HG02798 (cell line): ENCODE results near the gene PCGF2.
"Not testable (repeated sequence)": the region's sequence is repeated elsewhere in the genome, so short reads cannot be mapped to it uniquely, and the experiment has no call there.

Source experiments
- ATAC-seq: cut with Tn5 transposase; IDR thresholded peaks from one replicate; pipeline ENCODE4 v1.9.1; 2021; ENCODE audit warnings: mild to moderate bottlenecking; ENCODE audit not compliant: unreplicated experiment, poor library complexity

Gene PCGF2

DNA sequence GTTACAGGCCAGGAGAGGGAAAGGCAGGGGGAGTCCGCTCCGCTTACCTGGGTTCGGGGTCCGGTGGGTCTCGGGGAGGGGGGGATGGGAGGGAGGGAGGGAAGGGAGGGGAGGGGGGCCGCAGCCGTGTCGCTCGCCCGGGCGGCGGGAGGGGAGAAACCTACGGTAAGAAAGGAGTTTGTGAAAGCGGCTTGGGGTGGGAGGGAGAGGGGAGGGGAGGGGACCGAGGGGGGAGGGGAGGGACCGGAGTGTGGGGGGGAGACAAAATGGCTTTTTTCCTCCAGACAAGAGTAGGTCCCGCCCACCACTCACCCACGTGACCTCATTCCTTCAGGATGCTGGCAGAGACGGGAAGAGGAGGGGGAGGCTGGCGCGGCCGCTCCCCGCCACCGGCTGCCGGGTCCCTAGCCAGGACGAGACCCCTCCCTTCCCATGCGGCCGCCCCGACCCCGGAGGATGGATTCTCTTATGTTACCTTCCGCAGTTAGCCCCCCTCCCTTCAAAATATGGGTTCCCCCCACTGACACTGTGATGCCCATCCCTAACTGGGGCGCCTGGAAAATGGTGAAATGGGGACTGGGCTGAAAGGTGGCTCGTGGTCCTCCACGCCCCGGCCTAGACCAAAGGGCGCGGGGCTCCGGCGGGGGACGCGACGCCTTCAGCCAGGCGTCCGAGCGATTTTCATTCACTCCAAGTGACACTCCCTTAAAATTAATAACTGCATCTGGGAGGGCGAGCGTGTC lies at the start of gene PCGF2:
Gene PCGF2 (minus strand): TSS at position 188 of the 743 bp plus-strand sequence. CDS start 7,934 bp downstream, outside the sequence.
- no peak for ATAC-seq

DNA sequence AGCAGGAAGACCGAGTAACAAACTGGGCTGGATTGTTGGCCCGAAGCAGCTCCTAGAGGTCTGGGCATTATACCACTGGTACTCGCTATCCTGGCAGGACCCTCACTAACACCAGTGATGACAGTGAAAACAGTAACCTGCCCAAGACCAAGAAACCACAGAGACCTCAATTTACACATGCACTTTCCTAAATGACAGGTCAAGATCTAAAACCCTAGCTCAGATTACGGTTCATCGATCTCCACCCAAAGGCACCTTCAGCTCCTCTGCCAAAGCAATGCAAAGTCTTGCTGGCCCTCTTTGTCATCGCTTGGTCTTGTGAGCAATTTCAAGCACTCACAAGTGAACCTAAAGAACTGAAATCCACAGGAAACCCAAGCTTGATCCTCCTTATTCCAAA lies 49.7 kb upstream of the PCGF2 start:
- ATAC-seq, result no peak

DNA sequence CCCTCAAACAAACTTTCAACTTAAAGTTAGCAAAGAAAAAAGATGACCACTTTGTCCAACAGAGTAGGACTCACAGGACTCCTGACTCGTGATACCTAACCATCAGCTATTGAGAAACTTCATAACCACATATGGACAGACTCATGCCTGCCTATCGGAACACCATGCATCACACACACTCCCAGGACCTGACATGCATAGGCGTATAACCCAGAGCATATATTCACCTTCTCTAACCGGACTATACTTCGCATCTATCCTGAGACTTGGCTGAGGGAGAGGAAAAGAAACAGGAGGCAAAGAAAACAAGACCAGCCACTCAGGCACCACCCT lies 49.0 kb upstream of the PCGF2 start:
- ATAC-seq, result no peak

DNA sequence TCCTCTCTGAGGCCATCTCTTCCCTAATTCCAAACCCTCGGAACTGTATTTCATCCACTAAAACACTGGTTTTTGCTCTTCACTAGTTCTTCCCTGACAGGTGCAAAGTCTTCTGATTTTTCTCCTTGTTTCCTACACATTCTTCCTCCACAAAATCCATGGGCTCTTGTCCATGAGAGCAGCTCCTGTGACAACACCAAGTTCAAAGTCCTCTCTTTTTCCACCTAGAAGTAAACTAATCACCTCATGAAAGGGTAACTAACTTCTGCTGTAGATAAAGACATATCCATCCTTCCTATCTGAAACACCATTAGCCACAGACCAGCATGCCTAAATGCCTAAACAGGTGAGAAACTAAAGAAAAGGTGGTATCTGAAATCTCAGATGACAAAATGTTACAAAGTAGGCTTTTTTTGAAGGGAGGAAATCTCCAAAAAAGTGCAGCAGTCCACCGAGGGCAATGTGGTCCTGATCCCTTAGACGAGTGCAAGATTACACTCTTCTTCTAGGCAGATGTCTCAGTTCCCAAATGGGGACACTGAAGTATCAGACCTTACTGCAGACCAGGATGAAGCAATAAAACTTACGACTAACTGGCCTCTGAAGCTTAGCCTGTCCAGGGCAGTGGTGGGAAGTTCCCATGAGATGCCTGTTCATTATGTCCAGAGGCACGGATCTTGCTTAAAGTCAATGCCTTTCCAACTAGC lies 48.5 kb upstream of the PCGF2 start:
- no peak for ATAC-seq

DNA sequence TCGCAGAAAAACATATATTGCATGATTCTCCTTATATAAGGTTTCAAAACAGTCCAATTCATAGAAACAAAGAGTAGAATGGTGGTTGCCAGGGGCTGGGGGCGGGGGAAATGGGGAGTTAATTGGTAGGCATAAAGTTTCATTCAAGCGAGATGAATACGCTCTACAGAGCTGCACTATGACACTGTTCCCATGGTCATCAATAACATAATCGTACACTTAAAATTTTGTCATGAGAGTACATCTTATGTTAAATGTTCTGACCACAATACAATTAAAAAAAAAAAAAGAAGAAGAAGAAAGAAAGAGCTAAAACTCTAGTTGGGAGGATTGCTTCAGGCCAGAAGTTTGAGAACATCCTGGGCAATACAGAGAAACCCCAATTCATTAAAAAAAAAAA lies 46.1 kb upstream of the PCGF2 start:
- no peak for ATAC-seq

DNA sequence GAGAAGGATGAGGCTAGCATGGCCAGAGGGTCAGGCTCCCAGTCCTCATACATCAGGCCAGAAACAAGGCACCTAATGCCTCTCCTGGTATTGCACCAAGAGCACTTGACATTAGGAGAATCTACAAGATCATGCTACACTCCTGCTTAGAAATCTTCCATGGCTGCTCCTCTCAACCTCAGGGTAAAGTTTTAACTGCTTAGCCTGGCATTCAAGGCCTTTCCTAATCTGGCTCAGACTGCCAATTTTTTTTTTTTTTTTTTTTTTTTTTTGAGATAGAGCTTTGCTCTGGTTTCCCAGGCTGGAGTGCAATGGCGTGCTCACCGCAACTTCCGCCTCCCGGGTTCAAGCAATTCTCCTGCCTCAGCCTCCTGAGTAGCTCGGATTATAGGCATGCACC lies 43.0 kb upstream of the PCGF2 start:
- no peak for ATAC-seq

DNA sequence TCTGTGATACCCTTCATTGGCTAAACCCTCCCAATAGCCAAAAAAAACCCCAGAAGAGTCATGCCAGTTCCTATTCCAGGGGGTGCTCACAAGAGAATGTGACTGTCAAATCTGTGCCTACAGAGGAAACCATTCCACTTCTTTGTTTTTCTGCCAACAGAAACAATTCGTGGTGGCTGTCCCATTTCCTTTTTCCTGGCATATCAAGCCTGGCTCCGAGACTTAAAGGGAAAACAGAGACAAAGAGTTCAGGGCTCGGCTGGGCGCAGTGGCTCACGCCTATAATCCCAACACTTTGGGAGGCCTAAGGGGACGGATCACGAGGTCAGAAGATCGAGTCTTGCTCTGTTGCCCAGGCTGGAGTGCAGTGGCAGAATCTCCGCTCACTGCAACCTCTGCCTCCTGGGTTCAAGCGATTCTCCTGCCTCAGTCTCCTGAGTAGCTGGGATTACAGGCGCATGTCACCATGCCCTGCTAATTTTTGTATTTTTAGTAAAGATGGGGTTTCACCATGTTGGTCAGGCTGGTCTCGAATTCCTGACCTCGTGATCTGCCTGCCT lies 42.1 kb upstream of the PCGF2 start:
- not testable (repeated sequence) for ATAC-seq

DNA sequence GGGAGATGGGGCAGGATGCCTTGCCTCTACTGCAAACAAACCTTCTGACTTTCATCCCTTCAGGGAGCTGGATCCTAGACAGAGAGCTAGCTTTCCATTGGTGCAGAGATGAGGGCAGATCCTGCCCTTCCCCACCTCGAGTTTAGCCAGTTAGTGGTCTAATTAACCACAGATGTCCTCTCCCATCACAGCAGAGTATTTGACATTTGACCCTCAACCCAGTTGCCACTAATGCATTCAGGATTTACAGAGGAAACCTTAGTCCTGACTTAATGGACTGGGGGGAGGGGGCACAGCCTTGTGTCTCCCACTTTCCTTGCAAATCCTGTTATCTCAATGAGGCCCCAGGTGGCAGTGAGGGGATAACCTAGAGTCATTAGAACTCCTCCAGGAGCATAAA lies 41.0 kb upstream of the PCGF2 start:
- no peak for ATAC-seq

DNA sequence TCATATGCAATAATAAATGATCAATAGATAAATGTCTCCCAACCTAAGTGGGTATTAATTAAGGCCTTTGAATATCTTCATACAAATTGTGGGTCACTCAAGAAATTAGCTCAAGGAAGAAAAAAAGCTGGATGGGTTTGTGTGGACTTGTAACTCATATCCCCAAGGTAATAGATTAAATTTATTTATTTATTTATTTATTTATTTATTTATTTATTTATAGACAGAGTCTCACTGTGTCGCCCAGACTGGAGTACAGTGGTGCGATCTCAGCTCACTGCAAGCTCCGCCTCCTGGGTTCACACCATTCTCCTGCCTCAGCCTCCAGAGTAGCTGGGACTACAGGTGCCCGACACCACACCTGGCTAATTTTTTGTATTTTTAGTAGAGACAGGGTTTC lies 39.9 kb upstream of the PCGF2 start:
- ATAC-seq, result not testable (repeated sequence)

DNA sequence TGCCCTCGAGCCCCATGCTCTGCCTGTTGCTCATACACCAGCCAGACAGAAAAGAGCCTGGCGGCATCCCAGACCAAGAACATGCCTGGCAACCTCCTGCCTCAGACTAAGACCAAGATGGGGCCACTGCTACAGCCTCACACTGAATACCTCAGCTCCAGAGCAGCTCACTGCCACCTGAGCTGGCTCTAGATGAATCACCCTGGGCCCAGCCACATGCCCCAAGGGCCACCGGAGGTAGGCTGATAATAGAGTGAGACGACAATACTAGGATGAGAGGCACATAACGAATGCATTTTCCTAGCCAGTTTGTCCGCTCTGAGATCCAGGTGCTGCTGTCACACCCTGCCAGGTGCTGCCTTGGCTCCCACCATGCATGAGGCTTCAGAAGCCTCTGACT lies 38.2 kb upstream of the PCGF2 start:
- ATAC-seq, result no peak

DNA sequence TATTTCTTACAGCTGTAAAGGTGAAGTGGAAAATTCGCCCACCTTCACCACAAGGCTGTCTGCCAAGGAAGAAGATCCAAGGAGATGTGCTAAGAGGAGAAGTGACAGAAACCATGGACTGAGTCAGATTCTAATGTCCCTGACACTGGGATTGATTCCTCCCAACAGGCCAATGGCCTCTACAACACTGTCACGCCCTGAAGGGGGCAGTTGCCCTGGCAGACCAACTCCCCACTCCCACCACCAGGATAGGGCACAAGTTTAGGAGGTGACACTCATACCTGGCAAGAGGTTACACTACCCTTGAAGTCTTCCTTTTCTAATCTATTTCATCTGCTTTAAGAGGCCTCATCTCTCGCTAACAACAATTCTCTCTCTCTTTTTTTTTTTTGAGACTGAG lies 35.1 kb upstream of the PCGF2 start:
- no peak for ATAC-seq

DNA sequence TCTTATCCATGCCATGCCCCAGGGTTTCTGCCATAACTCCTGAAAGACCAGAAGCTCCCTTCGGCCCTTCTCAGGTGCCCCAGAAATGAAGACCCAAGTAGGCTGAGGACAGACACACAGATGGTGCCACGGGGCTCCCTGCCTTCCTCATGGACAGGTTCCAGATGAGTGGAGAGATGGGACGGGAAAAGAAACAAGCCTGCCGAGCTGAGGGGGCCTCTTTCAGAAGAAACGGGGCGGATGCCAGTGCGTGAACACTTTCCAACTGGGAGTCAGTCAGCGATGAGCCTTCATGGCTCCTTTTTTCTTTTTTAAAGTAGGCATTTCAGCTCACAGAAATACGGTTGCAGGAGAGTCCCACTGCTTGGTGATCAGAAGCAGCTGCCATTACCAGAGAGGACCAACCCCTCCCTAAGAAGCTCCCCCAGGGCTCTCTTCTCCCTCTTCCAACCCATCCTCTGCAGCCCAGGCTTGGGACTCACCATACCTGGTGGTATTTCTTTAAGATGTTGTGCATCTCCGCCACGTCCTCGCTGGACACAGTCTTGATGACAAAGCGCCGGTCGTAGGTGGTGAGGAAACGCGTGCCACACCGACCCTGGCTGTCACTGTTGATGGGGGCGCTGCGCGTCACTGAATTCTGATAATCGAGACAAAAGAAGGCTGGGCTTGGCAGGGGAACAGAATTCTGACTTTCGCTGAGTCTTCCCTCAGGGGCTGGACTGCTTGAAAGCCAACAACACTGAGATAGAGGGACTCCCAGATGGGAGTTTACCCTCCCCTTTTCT lies 32.0 kb upstream of the PCGF2 start:
- no peak for ATAC-seq

DNA sequence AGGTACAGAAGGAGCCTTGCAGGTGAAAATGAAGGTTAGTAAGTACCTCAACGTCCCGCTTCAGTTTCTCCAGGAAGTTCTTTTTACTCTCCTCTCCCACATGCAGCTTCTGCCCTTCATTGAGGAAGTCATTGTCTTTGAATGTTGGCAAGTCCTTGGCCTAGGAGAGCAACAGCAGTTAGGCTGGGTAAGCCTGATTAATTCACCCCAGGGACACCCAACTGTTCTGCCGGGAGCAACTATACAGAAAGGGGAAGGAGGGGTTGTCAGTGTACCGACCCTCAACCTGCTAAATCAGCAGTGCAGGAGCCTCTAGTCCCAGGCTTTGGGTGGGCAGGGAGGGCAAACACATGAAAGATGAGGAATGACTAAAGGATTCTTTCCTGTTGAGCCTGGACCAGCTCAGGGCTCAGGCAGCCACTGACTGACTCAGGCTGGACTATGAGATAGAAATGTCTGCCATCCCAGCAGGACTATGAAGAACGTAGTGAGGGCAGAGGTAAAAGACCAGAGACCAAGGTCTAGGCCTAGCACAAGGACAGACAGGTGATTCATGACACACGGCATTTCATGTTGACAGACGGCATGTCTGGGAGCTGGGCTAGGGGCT lies 29.6 kb upstream of the PCGF2 start:
- ATAC-seq, result no peak

DNA sequence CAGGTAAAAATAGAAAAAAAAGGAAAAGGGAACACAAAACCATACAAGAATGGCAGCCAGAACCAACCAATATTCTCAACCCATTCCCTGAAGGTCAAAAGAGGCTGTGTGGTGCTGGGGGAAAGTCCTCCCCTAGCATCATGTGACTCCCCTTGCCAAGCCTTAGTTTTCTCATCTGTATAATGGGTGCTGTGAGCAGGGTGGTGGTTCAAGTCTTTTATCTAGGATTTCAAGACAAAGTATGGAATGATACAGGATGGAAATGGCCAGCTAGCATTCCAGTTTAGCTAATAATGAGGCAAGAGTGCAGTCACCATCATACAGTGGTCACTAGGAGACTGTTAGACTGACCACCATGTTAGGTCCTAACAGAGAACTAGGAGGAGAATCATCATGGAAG lies 25.1 kb upstream of the PCGF2 start:
- ATAC-seq, result no peak

DNA sequence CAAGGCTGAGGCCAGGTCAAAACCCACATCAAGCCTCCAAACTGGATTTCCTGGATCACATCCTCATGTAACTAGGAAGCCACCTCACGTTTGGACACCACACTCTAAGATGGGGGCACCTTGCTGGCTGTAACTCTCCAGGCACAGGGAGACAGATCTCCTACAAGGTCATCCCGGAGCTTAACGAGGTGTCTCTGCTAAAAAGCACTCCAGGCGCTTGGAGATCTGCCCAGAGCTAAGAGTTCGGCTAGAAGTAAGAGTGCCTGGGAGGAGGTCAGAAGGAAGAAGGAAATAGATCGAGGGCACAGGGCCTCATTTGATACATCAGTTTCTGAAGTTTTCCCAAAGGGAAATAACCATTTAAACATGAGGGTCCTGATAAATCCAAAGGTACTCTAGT lies 20.3 kb upstream of the PCGF2 start:
- no peak for ATAC-seq

DNA sequence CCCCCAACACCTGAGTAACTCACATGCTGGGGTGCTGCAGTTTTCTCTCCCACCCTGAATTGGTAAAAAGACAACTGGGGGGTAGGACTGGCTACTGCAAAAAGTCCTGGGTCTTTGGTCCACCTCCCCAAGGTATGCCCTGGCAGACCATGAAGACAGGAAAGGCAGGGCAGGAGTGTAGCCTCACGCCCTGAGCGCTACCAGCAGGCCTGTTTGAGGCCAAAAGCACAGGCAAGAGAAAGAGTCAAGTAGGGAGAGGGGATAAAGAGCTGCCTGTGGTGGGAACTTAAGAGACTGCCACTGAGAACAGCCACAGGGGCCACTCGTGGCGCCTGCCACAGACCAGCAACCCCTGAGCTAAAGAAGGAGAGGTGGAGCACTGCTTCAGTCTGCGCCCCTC lies 18.2 kb upstream of the PCGF2 start:
- no peak for ATAC-seq

DNA sequence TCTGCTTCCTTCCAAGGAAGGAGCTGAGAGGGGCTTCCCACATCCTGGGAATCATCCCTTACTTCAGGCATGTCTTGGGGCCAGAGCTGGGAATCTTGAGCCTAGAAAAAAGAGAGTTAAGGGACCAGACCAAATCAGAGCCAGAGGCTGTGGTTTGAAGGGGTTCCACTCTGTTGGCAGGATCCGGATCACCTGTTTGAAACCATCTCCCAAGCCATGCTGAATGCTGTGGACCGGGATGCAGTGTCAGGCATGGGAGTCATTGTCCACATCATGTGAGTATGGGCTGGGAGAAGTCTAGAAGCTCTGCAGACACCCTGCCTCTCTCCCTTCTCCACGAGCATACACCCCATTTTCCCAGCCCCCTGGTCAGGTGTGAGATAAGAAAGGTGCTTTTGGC lies 14.1 kb upstream of the PCGF2 start:
- no peak for ATAC-seq

DNA sequence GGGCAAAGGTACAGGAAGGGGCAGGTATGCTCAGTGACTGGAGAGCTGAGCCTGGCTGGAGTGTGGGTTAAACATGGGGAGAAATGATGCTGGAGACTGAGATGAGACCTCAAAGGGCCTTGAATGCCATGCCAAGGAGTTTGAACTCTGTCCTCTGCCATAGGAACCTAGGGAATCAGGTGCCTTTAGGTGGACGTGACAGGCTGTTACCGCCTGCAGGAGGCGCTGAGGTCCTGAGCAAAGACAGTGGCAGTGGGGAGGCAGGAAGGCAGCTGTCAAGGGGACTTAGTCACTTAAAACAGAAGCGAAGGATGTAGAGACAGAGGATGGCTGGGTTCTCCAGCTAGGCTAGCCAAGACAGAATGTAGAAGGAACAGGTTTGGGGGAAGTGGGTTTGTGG lies 13.5 kb upstream of the PCGF2 start:
- no peak for ATAC-seq

DNA sequence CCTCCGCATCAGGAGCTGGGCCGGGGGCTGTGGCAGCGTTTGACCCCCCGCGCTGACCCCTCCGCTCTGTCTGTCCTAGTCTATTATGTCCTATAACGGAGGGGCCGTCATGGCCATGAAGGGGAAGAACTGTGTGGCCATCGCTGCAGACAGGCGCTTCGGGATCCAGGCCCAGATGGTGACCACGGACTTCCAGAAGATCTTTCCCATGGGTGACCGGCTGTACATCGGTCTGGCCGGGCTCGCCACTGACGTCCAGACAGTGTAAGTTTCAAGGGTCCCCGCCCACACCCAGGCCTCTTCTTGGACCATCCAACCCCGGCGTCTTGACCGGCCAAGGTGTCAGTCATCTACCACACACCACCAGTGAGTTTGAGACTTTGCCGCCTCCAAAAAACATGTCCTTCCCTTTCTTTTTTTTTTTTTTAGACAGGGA lies 5.0 kb upstream of the PCGF2 start:
- no peak for ATAC-seq

DNA sequence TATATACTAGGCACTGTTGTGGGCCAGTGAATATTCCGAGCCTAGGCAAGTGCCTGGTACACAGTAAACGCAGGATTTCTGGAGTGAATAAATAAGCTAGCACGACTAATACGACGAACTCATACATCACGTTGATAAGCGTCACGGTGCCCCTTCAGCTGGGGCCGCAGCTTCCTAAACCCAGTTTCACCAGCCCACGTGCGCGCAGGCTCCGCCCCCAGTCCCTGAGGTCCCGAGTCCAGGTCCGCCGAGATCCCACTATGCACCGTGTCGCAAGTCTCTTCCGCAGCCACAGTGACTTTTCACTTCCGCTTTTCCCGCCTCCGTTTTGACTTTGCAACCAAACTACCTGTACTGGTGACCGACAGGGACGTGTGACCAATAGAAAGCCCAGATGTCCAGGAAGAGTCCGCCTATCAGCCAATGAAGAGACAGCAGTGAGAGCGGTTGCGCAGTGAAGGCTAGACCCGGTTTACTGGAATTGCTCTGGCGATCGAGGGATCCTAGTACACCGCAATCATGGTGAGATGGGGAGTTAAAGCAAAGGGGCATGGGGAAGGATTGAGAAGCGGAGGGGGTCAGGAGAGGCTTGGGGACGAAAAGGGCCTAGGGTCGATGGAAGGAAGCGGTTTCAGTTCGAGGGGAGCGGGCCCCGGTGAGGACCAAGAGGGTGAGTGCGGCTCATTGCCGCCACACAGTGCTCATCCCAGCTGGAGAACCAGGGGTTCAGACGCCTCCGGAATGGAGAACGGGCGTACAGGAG lies 4.4 kb upstream of the PCGF2 start, which contains the start of gene PSMB3:
Gene PSMB3 (plus strand): TSS at position 434 of the 763 bp plus-strand sequence. CDS start 86 bp downstream, at position 520.
- ATAC-seq, result peak; percentile 87
